B cell (primary cell): ENCODE measurements around the gene OR2Y1.

ENCODE experiments used
- CTCF ChIP-seq: fragments of 200-600 bp; IDR thresholded peaks from one replicate; pipeline ENCODE4 v1.8.0; 2022; ENCODE audit warnings: antibody characterized with exemption, mild to moderate bottlenecking
- EZH2 ChIP-seq: IDR thresholded peaks from 2 replicates; pipeline ENCODE4 v1.6.1; 2012; ENCODE audit warnings: borderline replicate concordance, low read depth, mild to moderate bottlenecking, moderate library complexity, low read length; ENCODE audit not compliant: insufficient read depth, poor library complexity, severe bottlenecking

DNA sequence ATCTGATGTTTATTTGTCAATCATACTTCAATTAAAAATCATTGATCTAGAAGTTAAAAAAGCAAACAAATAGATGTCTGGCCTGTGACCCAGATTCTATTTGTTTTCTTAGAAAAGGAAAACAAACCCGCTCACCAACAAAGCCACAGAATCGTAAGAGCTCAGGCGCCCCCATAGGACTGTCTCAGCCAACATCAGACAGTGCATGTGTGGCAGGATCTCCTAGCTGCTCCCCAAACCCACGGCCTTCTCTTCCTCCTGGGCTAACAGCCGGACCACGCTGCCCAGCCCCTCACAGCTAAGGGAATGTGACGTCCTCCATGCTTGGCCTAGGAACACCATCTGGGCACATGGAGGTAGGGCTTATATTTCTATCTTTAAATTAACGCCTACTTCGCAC, 19.4 kb downstream of the OR2Y1 start:
- TF ChIP-seq CTCF (no peak), EZH2 (no peak)
